Liver (tissue), 9 donors: Measurements from ENCODE around the gene EHBP1. TPM values are rescaled to one million over a fixed set of nuclear protein-coding genes. Genes with fewer than 3 reads are reported as not detected.

Source experiments
- DNase-seq: peaks from one replicate; pipeline ENCODE4 v3.0.0-alpha.2; 2017; ENCODE audit warnings: low spot score
- H3K27ac ChIP-seq, 2 donors: one replicate each; pipeline ENCODE4 v1.7.0; 2013; ENCODE audit warnings: inconsistent platforms in 2 of 2, low read length in 2 of 2, control low read depth in 1 of 2, low read depth in 1 of 2, mild to moderate bottlenecking in 1 of 2
- H3K27me3 ChIP-seq, 4 donors: one replicate each; pipeline versions ENCODE4 v1.6.1 to v1.7.0; 2013; ENCODE audit warnings: low read length in 3 of 4, inconsistent platforms in 1 of 4, mild to moderate bottlenecking in 1 of 4, moderate library complexity in 1 of 4; ENCODE audit not compliant: control insufficient read depth in 4 of 4, insufficient read depth in 4 of 4
- H3K36me3 ChIP-seq, 4 donors: one replicate each; pipeline versions ENCODE4 v1.6.1 to v1.7.0; 2013; ENCODE audit warnings: low read length in 3 of 4, mild to moderate bottlenecking in 3 of 4, low read depth in 1 of 4, moderate library complexity in 1 of 4; ENCODE audit not compliant: control insufficient read depth in 4 of 4, insufficient read depth in 3 of 4
- H3K4me1 ChIP-seq, 4 donors: one replicate each; pipeline versions ENCODE4 v1.6.1 to v1.7.0; 2013; ENCODE audit warnings: low read length in 3 of 4, mild to moderate bottlenecking in 3 of 4, moderate library complexity in 1 of 4; ENCODE audit not compliant: control insufficient read depth in 4 of 4, insufficient read depth in 4 of 4
- H3K4me3 ChIP-seq, 3 donors: one replicate each; pipeline versions ENCODE4 v1.6.1 to v1.7.0; 2013; ENCODE audit warnings: low read length in 3 of 3, control low read depth in 1 of 3, low read depth in 1 of 3, mild to moderate bottlenecking in 1 of 3
- H3K9ac ChIP-seq, 2 donors: one replicate each; pipeline ENCODE4 v1.7.0; 2013; ENCODE audit warnings: low read length in 2 of 2, mild to moderate bottlenecking in 2 of 2, moderate library complexity in 2 of 2, control low read depth in 1 of 2, low read depth in 1 of 2
- H3K9me3 ChIP-seq, 4 donors: one replicate each; pipeline versions ENCODE4 v1.6.1 to v1.7.0; 2013; ENCODE audit warnings: low read length in 3 of 4; ENCODE audit not compliant: control insufficient read depth in 4 of 4
- EGR1 ChIP-seq, 2 donors: IDR thresholded peaks; 2 replicates each; pipeline ENCODE4 v1.6.1; 2016 to 2018; ENCODE audit warnings: antibody characterized with exemption in 2 of 2, low read depth in 2 of 2
- FOXA1 ChIP-seq: IDR thresholded peaks from 2 replicates; pipeline ENCODE4 v1.6.1; 2016; ENCODE audit warnings: antibody characterized with exemption
- FOXA2 ChIP-seq: IDR thresholded peaks from 2 replicates; pipeline ENCODE4 v1.6.1; 2016; ENCODE audit warnings: antibody characterized with exemption
- GABPA ChIP-seq, 2 donors: IDR thresholded peaks in 1 of 2; conservative IDR thresholded peaks in 1 of 2; 2 replicates each; pipeline ENCODE4 v1.6.1; 2016; ENCODE audit warnings: antibody characterized with exemption in 2 of 2, mild to moderate bottlenecking in 1 of 2, moderate library complexity in 1 of 2
- HNF4A ChIP-seq, 2 donors: conservative IDR thresholded peaks; 2 replicates each; pipeline ENCODE4 v1.6.1; 2016; ENCODE audit warnings: antibody characterized with exemption in 2 of 2, mild to moderate bottlenecking in 2 of 2
- HNF4G ChIP-seq: IDR thresholded peaks from 2 replicates; pipeline ENCODE4 v1.6.1; 2016; ENCODE audit warnings: antibody characterized with exemption
- NR2F2 ChIP-seq: IDR thresholded peaks from 2 replicates; pipeline ENCODE4 v1.6.1; 2016; ENCODE audit warnings: antibody characterized with exemption
- REST ChIP-seq: IDR thresholded peaks from 2 replicates; pipeline ENCODE4 v1.6.1; 2016; ENCODE audit warnings: antibody characterized with exemption, mild to moderate bottlenecking
- SP1 ChIP-seq: IDR thresholded peaks from 2 replicates; pipeline ENCODE4 v1.6.1; 2018; ENCODE audit warnings: antibody characterized with exemption, mild to moderate bottlenecking
- TAF1 ChIP-seq: conservative IDR thresholded peaks from 2 replicates; pipeline ENCODE4 v1.6.1; 2016; ENCODE audit warnings: antibody characterized with exemption, mild to moderate bottlenecking
- ZBTB33 ChIP-seq: IDR thresholded peaks from 2 replicates; pipeline ENCODE4 v1.6.1; 2016; ENCODE audit warnings: antibody characterized with exemption
- WGBS: extraction: QIAGEN DNeasy Blood & Tissue Kit; methylation state at CpG from one replicate; pipeline ENCODE4 v1.1.7; 2013; 5-methylcytosine and 5-hydroxymethylcytosine counted together
- polyA plus RNA-seq, 2 donors: library from polyadenylated mRNA; stranded (reverse) in 1 of 2; unstranded in 1 of 2; fragments of 200-250 nt in 1 of 2; fragments of >200 nt in 1 of 2; fragmentation: Nextera tagmentation in 1 of 2; extraction: Ambion mirVana in 1 of 2; gene quantifications; one replicate each; pipeline versions ENCODE4 v1.2.1 to v1.2.3, GENCODE V29; 2013 to 2015
- total RNA-seq, 2 donors: library from RNA; depleted of rRNA; stranded (reverse); fragments of >200 nt; gene quantifications; one replicate each; pipeline ENCODE4 v1.2.3, GENCODE V29; 2014
- TF ChIP-seq, protein P1 (sequence below): fragments of 150-350 bp; IDR thresholded peaks from 2 replicates; pipeline ENCODE4 v1.5.1; 2017; ENCODE audit warnings: improper control_type of control experiment, low read depth, low read length; ENCODE audit not compliant: missing input control
- TF ChIP-seq, protein P2 (sequence below): IDR thresholded peaks from 2 replicates; pipeline ENCODE4 v1.6.1; 2016; ENCODE audit warnings: antibody characterized with exemption
- TF ChIP-seq, protein P3 (sequence below): IDR thresholded peaks from 2 replicates; pipeline ENCODE4 v1.6.1; 2016; ENCODE audit warnings: antibody characterized with exemption
- donor health status: healthy.
- donor health status: healthy.
- donor health status: healthy.
- donor health status: healthy.
- donor health status: healthy.

Gene EHBP1
- total and polyA plus RNA-seq, 4 donors, result 16.6 to 85.8 (median 24.4) TPM

DNA sequence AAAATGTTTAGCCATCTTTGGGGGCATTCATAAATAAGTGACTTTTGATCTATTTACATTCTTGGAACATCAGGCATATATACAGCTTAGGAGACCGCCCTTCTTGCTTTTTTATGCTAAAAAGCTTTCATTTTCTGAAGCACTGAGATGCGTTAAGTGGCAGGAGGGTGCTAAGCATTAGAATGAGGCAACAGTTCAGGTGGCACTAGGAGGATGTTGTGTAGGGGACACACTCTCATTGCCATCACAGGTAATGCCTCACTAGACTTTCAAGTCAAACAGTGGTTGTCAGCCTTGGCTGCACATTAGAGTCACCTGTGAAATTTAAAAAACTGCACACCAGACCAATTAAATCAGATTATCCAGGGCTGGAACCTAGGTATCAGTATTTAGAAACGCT is 39.1 kb downstream of the EHBP1 start:
- H3K9ac ChIP-seq, result no peak overlapping the region
- no peak for DNase-seq
- H3K4me3 ChIP-seq, result no peak overlapping the region
- peaks cover 0 to 3% (median 0%) of the 10 kb centered on the region in 4 donors for H3K36me3 ChIP-seq
- no peaks in the 10 kb centered on the region for H3K27me3 ChIP-seq
- no peak overlapping the region for H3K27ac ChIP-seq
- TF ChIP-seq, protein P1, sequence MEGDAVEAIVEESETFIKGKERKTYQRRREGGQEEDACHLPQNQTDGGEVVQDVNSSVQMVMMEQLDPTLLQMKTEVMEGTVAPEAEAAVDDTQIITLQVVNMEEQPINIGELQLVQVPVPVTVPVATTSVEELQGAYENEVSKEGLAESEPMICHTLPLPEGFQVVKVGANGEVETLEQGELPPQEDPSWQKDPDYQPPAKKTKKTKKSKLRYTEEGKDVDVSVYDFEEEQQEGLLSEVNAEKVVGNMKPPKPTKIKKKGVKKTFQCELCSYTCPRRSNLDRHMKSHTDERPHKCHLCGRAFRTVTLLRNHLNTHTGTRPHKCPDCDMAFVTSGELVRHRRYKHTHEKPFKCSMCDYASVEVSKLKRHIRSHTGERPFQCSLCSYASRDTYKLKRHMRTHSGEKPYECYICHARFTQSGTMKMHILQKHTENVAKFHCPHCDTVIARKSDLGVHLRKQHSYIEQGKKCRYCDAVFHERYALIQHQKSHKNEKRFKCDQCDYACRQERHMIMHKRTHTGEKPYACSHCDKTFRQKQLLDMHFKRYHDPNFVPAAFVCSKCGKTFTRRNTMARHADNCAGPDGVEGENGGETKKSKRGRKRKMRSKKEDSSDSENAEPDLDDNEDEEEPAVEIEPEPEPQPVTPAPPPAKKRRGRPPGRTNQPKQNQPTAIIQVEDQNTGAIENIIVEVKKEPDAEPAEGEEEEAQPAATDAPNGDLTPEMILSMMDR, result no peak
- no peak for TF ChIP-seq FOXA1
- no peak for TF ChIP-seq TAF1
- no peak for TF ChIP-seq NR2F2
- TF ChIP-seq, protein P2, sequence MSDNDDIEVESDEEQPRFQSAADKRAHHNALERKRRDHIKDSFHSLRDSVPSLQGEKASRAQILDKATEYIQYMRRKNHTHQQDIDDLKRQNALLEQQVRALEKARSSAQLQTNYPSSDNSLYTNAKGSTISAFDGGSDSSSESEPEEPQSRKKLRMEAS, result no peak
- no peak for TF ChIP-seq HNF4A (conservative IDR thresholded peaks at IDR 0.05)
- TF ChIP-seq, protein P3, sequence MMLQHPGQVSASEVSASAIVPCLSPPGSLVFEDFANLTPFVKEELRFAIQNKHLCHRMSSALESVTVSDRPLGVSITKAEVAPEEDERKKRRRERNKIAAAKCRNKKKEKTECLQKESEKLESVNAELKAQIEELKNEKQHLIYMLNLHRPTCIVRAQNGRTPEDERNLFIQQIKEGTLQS, result no peak
- no peak for TF ChIP-seq FOXA2
- TF ChIP-seq GABPA (IDR thresholded peaks at IDR 0.05 in 1 of 2, conservative IDR thresholded peaks at IDR 0.05 in 1 of 2), result no peak
- TF ChIP-seq SP1, result no peak
- no peak for TF ChIP-seq EGR1 (IDR thresholded peaks at IDR 0.05; ENCODE audit: low read depth in 2 of 2)
- TF ChIP-seq ZBTB33, result no peak
- TF ChIP-seq REST, result no peak
- no peak for TF ChIP-seq HNF4G
- H3K4me1 ChIP-seq, result peaks cover 8 to 39% (median 21%) of the 10 kb centered on the region in 4 donors
- 91% methylated on average over 3 of the region's 3 CpGs for WGBS
- no peaks in the 10 kb centered on the region for H3K9me3 ChIP-seq

DNA sequence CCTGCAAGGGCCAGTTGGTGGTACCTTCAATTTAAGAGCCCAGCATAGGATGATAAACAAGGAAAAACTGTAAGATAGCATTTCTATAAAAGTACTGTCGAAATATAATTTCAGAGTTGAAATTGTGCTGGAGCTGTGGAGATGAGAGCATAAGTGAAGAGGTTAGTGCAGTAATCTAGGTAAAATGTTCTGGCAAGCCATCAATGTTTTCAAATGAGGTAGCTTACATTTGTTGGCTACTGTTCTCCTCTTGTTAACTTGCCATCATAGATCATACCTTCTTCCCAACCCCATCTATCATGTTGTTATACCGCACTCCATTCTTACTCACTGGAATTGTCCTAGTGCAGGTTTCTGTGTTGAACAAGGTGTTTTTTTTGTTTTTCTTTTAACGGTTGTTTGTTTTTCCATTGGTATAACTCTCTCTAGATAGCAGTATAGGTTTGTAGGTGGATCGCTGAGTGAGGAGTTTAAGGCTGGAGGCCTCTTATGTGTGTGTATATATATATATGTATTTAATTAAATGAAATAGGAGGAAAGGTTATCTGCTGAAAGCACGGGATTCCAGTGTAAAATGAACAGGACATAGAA is 40.5 kb downstream of the EHBP1 start:
- no peak overlapping the region for H3K27ac ChIP-seq
- H3K4me1 ChIP-seq, result peaks cover 6 to 32% (median 20%) of the 10 kb centered on the region in 4 donors
- no peak overlapping the region for H3K9ac ChIP-seq
- TF ChIP-seq FOXA2 (peak; percentile 14), HNF4G (no peak)
- H3K4me3 ChIP-seq, result no peak overlapping the region
- no peaks in the 10 kb centered on the region for H3K27me3 ChIP-seq
- 76% methylated on average over 5 of the region's 5 CpGs for WGBS
- DNase-seq, result no peak
- H3K9me3 ChIP-seq, result no peaks in the 10 kb centered on the region
- H3K36me3 ChIP-seq, result peaks cover 0 to 3% (median 0%) of the 10 kb centered on the region in 4 donors
